Activated T-cell treated with anti-CD3 and anti-CD28 coated beads for 24 hours (primary cell): ENCODE data around the gene KLC3.
"Not testable (repeated sequence)": the region's sequence is repeated elsewhere in the genome, so short reads cannot be mapped to it uniquely, and the experiment has no call there.

ENCODE experiments used
- DNase-seq: peaks from one replicate; pipeline ENCODE4 v3.0.0-alpha.2; 2020; ENCODE audit warnings: low read depth

Gene KLC3

DNA sequence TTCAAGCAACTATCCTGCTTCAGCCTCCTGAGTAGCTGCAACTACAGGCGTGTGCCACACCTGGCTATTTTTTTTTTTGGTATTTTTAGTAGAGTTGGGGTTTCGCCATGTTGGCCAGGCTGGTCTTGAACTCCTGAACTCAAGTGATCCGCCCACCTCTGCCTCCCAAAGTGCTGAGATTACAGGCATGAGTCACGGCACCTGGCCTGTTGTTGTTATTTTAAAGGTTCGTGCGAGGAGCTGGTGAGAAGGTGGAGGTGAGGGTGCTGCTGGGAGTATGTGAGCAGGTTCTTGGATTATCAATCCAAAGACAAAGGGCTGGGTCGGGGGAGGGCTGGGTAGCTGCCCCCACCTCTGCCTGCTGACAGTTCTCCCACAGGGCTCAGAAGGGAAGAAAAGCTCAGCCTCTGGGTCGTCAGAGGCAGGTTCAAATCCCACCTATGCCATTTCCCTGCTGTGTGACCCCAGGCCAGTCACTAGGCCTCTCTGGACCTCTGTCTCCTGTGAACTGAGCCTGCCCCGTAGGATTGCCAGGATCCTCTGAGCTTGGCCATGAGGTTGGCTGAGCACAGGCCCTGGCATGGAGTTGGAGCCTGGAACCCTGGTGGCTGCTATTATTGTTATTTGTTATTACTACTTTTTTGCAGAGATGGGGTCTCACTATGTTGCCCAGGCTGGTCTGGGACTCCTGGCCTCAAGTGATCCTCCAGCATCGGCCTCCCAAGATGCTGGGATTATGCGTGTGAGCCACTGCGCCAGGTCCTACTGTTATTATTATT is 19.4 kb upstream of the KLC3 start:
- no peak for DNase-seq

DNA sequence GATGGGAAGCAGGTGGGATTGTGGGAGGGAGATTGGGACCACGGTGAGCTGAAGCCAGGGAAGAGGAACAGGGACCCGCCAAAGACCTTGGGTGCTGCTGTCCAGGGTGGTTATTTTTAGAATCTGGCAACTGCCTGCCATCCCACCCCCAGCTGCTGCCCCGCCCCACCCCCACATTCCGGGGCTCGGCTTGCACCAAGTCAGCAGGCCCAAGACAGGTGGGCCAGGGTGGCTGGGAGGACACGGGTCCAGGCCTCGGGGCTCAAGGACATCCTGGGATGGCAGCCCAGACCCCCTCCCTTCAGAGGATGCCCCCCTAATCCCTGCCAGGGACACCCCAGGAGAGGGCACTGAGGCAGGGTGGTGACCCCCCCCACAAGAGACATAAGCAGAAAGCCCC is 18.7 kb upstream of the KLC3 start:
- DNase-seq: no peak

GRCh38 chr19:45322311-45322710 is 18.2 kb upstream of the KLC3 start:
- no peak for DNase-seq

- DNase-seq: no peak
These were observed 17.7 kb upstream of the KLC3 start, which contains the start of gene CKM for GRCh38 chr19:45322744-45323281. CKM (minus strand) TSS chr19:45322875; CDS start chr19:45319713, 3,162 bp downstream.

- no peak for DNase-seq
These were observed 16.9 kb upstream of the KLC3 start for GRCh38 chr19:45323671-45324081.

- DNase-seq: no peak
These were observed 16.1 kb upstream of the KLC3 start for GRCh38 chr19:45324349-45324907.

- DNase-seq: no peak
These were observed 13.0 kb upstream of the KLC3 start for GRCh38 chr19:45327404-45328143.

- no peak for DNase-seq
These were observed 9.1 kb upstream of the KLC3 start for GRCh38 chr19:45331411-45331810.

- DNase-seq: no peak
These were observed 6.8 kb upstream of the KLC3 start for GRCh38 chr19:45333609-45334303.

- not testable (repeated sequence) for DNase-seq
These were observed 5.7 kb upstream of the KLC3 start for GRCh38 chr19:45334881-45335280.

GRCh38 chr19:45336696-45337251 is 3.8 kb upstream of the KLC3 start:
- DNase-seq: no peak

GRCh38 chr19:45339629-45340028 is 921 bp upstream of the KLC3 start:
- DNase-seq: no peak

- no peak for DNase-seq
These were observed 426 bp downstream of the KLC3 start for GRCh38 chr19:45340899-45341453.

DNA sequence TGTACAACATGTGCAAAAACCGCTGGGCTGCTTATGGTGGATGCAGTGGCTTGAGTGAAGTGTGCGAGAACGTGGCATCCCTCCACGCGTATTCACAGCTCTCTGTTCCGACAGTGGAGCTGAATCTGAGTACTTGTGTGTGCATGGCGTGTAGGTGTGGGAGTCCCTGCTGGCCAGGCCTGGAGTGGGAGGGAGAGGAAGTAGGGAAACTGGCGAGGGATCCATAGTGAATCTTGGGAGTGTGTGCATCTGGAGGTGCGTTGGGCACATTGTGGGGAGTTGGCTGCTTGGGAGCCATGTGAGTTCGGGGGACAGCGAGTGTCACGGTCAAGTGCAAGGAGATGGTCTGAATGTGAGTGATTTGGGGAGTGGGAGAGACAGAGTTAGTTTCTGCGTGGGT is 2.4 kb downstream of the KLC3 start:
- no peak for DNase-seq

DNA sequence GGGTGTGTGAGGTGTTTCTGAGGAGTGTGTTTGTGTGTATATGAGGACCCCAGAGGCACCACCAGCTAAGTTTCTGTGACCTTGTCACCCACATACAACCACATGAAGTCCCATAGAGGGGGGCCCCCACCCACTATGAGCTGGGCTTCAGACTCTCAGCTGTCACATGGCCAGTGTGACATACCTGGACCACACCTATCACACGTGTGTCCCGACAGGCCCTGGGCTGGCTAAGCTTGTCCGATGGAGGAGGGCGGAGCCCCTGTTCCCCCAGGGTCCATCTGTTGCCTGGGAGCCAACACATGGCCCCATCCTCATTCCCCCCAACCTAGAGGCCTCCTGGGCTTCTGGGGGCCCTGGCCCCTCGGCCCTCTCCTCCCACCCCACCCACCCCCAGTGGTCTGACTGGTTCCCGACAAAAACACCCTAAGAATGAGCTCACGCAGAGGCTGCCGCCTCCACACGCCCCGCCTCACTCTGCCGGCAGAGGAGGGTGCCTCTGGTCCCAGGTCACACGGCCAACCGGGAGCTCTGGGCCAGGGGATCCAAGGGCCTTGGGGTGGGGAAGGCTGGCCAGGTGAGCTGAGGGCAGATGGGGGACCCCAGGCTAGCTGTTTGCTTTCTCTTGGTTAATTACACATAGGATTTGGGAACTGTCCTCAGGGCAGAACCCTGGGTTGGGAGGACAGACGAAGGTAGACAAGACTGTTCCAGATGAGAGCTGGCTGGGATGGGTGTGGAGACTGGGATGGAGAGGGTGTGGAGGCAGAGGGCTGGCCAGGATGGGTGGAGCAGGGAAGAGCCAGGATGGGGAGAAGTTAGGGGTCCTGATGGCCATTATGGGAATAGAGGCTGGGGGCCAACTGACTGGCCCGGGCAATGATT is 4.3 kb downstream of the KLC3 start:
- DNase-seq: no peak

GRCh38 chr19:45345506-45345860 is 4.9 kb downstream of the KLC3 start:
- no peak for DNase-seq

- DNase-seq: no peak
These were observed 5.9 kb downstream of the KLC3 start for GRCh38 chr19:45346449-45346848.

DNA sequence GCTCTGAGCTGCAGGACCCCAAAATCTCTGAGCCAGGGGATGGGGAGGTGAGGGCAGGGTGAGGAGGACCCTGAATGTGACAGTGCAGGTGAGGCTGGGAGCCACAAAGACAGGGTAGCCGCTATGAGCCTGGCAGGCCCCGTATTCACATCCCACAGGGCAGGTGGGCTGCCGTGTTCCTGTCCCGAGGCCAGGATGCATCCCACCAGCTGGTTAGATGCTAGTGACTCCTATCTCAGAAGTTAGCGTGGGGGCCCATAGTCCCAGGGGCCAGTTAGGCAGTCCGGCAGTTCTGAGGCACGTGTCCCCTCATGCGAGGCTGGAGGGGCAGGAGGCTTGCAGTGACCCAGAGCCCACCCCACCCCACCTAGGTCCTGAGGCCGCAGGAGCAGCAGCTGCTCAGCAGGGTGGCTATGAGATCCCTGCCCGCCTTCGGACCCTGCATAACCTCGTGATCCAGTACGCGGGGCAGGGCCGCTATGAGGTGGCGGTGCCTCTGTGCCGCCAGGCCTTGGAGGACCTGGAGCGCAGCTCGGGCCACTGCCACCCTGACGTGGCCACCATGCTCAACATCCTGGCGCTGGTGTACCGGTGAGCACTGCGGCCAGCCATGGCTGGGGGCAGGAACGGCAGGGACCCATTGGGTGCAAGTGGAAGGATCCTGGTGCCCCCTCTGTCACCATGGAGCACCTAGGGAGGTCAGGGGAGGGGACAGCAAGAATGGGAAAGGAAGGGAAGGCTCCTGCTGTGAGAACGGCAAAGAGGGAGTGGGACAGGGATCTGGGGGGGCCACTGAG is 7.2 kb downstream of the KLC3 start:
- DNase-seq: no peak

DNA sequence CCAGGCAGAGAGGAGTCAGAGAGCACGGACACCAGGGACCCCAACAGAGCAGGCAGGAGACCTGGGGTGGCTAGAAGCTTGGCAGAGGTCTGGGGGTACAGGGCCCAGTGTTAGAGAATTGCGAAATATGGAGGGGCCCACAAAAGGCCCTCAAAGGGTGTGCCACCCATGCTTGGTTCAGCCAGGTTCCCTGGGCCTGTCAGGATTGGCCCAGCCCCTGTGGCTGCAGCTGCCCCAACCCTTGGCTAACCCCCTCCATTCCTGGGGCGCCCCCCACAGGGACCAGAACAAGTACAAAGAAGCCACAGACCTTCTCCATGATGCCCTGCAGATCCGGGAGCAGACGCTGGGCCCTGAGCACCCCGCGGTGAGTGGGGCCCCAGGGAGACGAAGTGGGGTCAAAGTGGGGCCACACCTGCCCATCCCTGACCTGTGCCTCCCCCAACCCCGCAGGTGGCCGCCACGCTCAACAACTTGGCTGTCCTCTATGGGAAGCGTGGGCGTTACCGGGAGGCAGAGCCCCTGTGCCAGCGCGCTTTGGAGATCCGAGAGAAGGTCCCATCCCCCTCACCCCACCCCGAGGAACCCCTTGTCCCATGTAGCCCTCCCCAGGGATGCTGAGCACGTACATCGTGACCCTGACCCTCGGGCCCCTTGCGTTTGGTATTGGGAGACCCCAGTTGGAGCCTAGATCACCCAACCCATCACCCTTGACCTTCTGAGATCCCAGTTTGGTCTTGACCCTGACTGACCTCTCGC is 8.0 kb downstream of the KLC3 start:
- no peak for DNase-seq
